Superior temporal gyrus (tissue), 1 donor: Measurements from ENCODE around the gene IGSF23.
"Not testable (repeated sequence)": the region's sequence is repeated elsewhere in the genome, so short reads cannot be mapped to it uniquely, and the experiment has no call there.

ENCODE experiments used
- DNase-seq: peaks from one replicate; pipeline ENCODE4 v3.0.0-alpha.2; 2016; ENCODE audit errors: extremely low spot score

Gene IGSF23

DNA sequence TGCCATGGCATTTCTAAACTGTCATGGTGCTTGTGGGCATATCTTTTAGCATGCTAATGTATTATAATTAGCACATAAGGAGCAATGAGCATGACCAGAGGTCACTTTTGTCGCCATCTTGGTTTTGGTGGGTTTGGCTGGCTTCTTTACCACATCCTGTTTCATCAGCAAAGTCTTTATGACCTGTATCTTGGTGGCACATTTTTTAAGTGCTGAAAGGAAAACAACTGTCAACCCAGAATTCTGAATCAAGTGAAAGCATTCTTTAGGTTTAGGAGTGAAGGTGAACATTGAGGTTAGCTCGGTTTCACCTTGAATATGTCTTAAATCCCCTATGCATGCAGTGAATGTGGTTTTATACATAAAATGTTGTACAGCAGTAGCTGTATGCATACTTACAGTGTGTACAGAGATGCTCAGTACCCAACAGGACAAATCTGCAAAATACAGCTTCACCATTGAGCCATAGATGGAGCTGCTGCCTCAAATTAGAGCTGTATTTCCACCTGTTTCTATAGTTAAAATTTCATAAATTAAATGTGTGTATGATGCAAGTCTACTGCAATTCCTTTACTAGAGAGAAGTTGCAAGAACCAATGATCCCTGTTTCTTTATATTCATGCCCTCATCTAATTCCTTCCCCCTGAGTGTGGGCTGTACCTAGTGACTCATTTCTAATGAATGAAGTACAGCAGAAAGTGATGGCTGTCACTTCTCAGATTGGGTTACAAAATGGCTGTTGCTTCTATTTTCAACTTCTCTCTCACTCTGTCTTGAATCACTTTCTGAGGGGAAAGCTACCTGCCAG lies 25.2 kb upstream of the IGSF23 start:
- peak; percentile 9 for DNase-seq

DNA sequence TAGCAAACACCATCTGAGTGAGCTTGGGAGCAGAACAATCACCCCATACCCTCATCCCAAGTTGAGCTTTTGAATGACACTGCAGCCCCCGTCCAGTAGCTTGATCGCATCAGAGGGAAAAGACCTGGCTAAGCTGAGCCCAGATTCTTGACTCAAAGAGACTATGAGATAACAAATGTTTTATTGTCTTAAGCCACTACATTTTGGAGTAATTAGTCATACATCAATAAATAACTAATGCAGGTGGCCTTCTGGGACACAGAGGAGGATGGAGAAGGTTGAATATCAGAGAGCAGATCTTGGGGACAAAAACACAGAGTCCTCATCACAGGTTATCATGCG lies 24.6 kb upstream of the IGSF23 start:
- DNase-seq, result no peak

DNA sequence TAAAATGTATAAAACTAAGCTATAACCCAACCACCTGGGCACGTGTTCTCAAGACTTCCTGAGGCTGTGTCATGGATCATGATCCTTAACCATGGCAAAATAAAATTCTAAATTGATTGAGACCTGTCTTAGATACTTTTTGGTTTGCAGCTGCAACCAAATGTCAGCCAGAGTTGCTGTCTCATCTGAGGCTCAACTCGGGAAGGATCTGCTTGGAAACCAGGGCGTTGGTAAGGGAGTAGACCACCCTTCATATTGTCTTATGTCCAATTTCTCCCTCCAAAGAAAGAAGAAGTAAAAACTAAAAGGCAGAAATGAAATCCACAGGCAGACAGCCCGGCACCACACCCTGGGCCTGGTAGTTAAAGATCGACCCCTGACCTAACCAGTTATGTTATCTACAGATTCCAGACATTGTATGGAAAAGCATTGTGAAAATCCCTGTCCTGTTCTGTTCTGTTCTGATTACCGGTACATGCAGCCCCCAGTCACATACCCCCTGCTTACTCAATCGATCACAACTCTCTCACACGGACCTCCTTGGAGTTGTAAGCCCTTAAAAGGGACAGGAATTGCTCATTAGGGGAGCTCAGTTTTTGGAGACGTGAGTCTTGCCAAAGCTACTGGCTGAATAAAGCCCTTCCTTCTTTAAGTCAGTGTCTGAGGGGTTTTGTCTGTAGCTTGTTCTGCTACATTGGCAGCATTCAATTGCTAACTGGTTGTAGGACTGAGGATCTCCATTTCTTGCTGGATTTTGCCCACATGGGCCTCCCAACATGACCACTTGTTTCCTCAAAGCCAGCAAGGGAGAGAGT lies 22.9 kb upstream of the IGSF23 start:
- DNase-seq, result no peak

DNA sequence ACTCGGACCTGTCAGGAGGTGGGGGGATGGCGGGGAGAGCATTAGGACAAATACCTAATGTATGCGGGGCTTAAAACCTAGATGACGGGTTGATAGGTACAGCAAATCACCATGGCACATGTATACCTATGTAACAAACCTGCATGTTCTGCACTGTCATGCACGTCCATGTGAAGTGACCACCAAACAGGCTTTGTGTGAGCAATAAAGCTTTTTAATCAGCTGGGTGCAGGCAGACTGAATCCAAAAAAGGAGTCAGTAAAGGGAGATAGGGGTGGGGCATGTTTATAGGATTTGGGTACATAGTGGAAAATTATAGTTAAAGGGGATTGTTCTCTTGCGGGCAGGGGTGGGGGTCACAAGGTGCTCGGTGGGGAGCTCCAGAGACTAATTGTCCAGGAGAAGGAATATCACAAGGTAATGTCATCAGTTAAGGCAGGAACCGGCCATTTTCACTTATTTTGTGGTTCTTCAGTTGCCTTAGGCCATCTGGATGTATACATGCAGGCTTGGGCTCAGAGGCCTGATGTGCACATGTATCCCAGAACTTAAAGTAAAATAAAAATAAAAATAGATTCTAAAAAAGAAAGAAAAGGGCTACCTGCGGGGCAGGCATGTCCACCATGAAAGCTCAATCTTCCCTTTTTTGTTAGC lies 21.9 kb upstream of the IGSF23 start:
- DNase-seq, result not testable (repeated sequence)

DNA sequence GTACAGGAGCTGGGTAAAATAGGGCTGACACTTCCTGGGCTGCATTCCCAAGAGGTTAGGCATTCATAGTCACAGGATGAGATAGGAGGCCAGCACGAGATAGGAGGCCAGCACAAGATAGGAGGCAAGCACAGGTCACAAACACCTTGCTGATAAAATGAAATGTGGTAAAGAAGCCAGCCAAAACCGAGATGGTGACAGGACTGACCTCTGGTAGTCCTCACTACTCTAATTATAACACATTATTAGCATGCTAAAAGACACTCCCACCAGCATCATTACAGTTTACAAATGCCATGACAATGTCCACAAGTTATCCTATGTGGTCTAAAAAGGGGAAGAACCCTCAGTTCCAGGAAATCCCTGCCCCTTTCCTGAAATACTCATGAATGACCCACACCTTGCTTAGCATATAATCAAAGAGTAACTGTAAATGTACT lies 20.9 kb upstream of the IGSF23 start:
- no peak for DNase-seq

DNA sequence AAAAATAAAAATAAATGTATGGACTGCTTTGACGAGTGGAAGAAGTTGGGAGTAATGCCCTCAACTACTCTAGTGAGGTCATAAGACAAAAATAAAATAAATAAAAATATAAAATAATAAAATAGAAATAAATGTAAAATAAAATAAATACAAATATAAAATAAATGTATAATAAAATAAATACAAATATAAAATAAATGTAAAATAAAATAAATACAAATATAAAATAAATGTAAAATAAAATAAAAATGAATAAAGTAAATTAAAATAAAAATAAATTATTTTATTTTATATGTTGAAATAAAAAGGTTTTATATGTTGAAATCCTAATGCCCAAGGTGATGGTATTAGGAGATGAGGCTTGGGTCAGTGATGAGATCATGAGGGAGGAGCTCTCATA lies 20.1 kb upstream of the IGSF23 start:
- DNase-seq, result no peak

DNA sequence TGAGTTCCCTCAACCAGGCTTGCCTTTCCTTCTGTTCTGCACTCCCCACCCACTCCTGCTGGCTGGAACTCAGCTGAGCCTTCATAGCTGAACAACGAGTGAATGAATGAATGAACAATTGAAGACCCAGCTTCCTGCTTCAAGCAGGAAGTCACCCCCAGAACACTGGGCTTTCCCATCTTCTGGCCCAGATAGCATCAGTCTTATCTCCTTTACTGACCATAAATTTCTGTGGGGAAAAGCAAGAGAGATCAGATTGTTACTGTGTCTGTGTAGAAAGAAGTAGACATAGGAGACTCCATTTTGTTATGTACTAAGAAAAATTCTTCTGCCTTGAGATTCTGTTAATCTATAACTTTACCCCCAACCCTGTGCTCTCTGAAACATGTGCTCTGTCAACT lies 19.5 kb upstream of the IGSF23 start:
- not testable (repeated sequence) for DNase-seq

DNA sequence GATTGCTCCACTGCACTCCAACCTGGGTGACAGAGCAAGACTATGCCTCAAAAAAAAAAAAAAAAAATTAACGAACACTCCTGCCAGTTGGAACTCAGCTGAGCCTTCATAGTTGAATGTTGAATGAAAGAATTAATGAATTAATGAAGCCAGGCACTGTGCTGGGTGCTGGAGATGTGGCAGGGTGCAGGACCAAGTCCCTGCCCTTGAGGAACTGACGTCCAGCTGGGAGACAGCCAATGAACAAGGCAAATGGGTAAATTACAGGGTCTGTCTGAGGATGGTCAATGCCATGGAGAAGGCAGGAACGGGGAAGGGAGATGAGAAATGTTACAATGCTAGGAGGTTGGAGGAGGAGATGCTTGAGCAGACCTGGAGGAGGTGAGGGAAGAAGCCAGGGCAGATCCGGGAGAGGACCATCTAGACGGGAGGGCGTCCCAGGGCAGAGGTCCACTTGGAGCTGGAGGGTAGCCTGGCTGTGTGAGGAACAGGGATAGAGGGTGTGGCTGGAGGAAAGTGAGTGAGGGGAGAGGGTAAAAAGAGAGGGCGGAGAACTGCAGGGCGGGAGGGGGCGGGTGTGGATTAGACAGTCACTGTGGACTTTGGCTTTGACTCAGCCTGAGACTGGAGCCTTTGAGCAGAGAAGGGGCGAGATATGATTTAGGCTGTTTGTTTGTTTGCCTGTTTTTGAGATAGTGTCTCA lies 16.8 kb upstream of the IGSF23 start:
- no peak for DNase-seq

DNA sequence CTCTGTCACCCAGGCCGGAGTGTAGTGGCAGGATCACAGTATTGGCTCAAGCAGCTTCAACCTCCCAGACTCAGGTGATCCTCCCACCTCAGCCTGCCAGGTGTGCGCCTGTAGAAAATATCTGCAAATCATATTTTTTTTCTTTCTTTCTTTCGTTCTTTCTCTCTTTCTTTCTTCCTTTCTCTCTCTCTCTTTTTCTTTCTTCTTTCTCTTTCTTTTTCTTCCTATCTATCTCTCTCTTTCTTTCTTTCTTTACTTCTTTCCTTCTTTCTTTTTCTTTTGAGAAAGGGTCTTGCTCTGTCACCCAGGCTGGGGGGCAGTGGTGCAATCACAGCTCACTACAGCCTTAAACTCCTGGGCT lies 16.3 kb upstream of the IGSF23 start:
- DNase-seq, result no peak

DNA sequence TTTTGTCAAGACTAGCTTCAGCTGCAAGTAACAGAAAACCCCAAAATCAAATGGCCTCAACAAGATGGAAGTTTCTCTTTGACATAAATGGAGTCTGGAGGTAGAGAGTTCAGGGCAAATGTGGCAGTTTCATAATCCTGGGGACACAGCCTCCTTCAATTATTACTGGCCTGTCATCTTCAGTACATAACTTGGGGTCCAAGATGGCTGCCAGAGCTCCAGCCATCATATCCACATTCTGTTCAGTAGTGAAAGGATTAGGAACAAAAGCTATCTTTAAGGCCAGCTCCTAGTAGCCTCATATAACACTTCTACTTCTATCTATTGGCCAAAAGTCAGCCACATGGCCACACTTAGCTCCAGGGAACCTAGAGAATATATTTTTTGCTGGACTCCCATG lies 15.0 kb upstream of the IGSF23 start:
- no peak for DNase-seq

DNA sequence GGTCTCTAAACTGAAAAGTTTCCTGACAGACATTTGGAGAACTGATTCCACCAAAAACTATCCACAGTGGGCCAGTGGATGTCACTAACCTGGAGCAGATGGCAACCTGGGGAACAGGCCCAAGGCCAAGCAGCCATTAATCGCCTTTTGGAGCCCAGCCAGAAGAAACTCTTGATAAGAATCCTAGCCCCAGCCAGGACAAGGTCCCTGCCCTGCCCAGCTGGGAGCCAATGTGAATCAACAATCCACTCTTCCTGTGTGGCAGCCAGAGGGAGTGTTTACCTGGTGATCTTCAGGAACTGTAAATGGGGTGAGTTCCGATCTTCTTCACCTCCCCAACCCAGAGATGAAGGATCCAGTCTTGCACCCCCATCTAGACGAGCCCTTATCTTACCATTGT lies 14.5 kb upstream of the IGSF23 start:
- DNase-seq, result no peak

DNA sequence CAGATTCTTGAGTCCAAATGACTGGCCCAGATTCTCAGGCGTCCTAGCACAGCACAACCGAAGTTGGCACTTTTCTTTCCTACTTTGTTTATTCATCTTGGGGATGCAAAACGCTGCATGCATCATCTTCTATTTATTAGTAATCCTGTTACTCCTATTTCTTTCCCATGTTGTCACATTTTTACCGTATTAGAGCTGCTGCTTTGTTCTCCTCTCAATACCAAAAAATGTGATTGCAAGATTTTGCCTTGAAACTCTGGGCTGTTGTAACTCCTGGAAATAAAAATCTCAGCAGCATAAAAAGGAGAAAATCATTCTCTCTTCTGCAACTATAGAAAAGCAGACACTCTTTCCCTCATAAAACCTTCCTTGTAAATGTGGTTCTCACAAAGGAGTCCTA lies 12.9 kb upstream of the IGSF23 start:
- DNase-seq, result no peak

DNA sequence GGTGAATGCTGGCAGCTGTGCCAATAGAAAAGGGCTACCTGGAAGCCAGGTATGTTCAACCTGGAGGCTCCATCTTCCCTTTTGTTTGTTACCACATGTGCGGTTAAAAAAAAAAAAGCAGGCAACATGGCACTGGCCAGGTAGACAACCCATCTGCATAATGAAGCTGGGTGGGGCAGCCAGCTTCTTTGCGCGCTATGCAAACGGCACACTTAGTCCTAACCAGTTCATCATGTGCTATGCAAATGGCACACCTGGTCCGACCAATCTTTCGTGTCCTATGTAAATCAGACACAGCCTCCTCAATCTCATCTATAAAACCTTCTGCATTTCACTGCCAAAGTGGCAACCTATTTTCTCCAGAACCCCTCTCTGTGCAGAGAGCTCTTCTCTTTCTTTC lies 11.3 kb upstream of the IGSF23 start:
- DNase-seq, result no peak

DNA sequence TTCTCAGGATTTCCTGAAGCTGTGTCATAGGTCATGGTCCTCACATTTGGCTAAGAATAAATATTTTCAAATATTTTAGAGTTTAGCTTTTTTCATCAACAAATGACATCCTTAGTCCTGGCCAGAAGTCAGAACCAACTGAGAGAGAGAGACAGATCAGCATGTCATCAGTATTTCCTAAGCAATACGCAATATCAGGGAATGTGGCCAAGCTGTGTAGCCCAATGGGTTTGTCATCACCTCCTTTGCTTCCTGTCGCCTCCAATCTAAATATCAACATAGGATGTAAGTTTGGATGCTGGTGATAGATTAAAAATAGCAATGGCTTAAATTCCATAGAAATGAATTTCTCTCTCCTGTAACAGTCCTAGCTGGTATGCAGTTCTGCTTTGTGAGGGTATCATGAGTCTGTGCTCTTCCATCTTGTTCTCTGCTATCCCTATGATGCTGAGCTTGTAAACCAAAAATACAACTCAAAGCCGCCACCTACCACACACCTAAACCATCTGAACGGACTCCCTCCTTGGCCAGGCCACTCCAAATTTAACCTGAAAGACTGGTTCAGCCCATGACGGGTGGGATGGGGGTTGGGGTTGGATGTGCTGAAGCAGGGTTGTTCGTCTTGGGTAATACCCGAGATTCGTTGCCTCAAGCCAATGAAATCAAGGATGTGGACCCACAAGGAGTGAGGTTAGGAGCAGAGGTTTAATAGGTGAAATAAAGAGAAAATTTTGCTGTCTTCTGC lies 10.0 kb upstream of the IGSF23 start:
- no peak for DNase-seq

DNA sequence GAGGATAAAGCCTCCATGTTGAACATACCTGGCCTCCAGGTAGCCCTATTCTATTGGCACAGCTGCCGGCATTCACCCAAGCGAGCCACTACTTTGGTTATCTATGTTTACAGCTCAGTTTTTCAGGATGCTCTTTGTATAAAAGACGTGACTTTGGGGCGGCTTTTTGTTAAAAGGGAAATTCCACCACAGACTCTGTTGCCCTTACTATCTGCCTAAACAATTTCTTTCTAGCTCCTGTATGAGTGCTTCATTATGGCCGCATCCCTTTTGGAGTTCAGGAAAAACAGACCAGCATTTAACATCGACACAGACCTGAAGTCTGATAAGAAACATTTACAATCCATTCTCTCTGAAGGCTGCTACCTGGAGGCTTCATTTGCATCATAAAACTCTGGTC lies 9.1 kb upstream of the IGSF23 start:
- DNase-seq, result no peak

DNA sequence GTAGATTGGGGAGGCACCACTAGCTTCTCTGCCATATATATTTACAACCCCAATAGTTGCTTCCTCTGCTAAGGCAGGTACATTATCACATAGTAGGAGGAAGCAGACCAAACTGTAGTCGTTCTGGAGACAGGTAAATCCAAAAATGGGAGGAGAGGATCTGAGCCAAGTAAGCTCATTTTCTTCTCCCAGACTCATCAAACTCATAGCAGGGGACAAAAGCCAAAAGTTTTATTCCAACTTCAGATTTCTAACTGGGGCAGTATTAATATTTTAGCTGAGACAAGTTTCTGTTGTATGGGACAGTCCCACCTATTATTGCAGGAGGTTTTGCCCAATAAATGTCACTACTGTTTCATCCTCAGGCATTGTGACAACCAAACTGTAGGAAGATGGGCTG lies 7.8 kb upstream of the IGSF23 start:
- DNase-seq, result no peak

DNA sequence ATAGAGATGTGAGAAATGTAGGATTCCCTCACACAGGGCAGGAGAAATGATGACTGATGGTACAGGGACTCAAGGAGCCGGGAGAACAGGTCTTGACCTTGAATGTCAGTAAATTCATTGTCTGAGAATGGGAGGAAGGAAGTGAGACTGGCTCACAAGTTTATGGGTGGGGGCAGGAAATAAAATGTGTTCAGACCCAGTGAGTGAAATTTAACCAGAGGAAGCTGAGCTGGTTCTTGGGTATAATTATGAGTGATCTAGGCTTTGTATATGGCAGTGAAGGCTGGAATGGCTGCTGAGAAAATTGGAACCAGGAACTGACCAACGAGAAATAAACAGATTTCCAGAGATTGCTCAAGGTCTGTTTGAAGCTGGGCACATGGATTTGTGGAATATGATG lies 6.3 kb upstream of the IGSF23 start:
- DNase-seq, result no peak

DNA sequence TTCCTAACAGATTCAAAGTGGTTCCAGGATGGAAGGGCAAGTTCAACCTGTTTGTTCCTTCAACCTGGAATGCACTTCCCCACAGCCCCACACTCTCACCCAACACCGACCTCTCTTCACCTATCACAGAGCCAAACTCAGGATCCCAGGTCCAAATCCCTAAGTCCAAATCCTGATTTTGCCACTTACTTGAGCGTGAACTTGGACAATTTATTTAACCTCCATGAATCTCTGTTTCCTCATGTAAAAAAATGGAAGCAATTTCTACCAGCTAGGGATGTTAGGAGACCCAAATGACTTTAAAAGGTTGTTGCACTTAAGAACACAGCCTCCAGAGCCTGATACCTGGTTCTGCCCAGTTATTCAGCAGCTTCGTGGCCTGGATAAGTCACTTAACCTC lies 5.4 kb upstream of the IGSF23 start:
- peak; percentile 8 for DNase-seq

DNA sequence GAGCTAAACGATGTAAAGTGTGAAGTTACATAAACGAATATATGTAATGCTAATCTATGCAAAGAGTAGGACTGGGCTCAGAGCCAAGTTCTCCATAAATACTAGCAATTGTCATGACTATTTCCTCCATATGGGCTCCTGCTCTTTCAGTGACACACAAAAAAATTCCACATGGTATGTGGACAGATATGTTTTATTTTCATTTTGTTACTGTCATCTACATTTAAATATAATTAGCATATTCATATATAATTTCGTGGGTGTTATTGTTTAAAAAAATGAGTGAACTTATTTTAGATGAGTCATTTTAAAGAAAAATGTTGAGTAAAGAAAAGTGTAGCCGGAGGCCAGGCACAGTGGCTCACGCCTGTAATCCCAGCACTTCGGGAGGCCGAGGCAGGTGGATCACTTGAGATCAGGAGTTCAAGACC lies 5.0 kb upstream of the IGSF23 start:
- peak; percentile 69 for DNase-seq

DNA sequence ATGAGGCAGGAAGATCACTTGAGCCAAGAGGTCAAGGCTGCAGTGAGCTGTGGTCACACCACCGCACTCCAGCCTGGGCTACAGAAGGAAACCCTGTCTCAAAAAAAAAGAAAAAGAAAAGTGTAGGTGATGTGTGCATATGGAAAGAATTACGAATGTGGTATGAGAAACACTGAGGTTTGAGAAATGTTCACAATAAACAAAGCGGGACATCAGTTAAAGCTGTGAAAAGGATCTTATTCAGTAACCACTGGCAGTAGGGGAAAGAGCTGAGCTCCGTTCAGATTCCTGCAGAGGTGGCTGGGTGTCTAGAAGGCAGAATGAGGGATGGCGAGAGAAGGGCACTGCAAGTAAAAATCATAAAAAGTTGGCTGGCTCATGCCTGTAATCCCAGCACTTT lies 4.1 kb upstream of the IGSF23 start:
- no peak for DNase-seq

DNA sequence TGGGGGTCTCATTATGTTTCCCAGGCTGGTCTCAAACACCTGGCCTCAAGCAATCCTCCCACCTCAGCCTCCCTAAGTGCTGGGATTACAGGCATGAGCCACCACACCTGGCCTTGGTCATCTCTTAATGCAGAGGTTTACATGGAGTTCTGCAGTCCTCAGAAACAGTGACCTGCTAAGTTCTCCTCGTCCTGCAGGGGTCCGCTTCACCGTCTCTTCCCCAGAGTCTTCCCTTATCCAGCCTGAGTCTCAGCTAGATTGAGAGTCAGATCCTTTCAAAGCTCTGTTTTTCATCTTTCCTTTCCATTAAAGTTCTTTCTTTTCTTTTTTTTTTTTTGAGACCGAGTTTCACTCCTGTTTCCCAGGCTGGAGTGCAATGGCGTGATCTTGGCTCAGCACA lies 2.9 kb upstream of the IGSF23 start:
- DNase-seq, result not testable (repeated sequence)
